ENCODE data around the gene SP7.

The SP7 gene

GRCh38 chr12:53290661-53291060 lies 45.5 kb downstream of the SP7 start:
- Histone ChIP-seq H3K27me3 (replicated peaks; ENCODE audit: insufficient read depth, low read length) (no peaks in the 10 kb centered on the region), H3K27ac (ENCODE audit: low read length) (no peak overlapping the region), H3K79me2 (ENCODE audit: low read length) (peaks cover 4% of the 10 kb centered on the region), H3K9me3 (replicated peaks; ENCODE audit: insufficient read depth, low read length) (no peaks in the 10 kb centered on the region), H4K20me1 (ENCODE audit: insufficient read depth, low read length) (no peaks in the 10 kb centered on the region), H3K4me3 (ENCODE audit: low read length) (no peak overlapping the region), H3K9ac (ENCODE audit: low read length) (no peak overlapping the region), H3K4me1 (ENCODE audit: low read length) (peaks cover 5% of the 10 kb centered on the region; the same call in 1 of the 2 replicates), H2AFZ (ENCODE audit: low read length) (no peak overlapping the region), H3K9me2 (replicated peaks; ENCODE audit: insufficient read depth, low read length) (no peaks in the 10 kb centered on the region), H3K36me3 (replicated peaks; ENCODE audit: insufficient read depth, low read length) (no peaks in the 10 kb centered on the region; the same call in 1 of the 2 replicates), H3F3A (ENCODE audit: insufficient read depth, low read length) (peaks cover 17% of the 10 kb centered on the region), H3K4me2 (ENCODE audit: low read depth, low read length) (no peak overlapping the region)
- DNase-seq: no peak
- TF ChIP-seq EZH2 (optimal IDR thresholded peaks at IDR 0.05; ENCODE audit: low read depth, low read length) (no peak), CTCF (IDR thresholded peaks at IDR 0.05; ENCODE audit: low read length) (no peak), EZH2phosphoT487 (IDR thresholded peaks at IDR 0.05; ENCODE audit: low read length) (no peak)

GRCh38 chr12:53289891-53290290 lies 46.3 kb downstream of the SP7 start:
- Histone ChIP-seq H3K4me2 (ENCODE audit: low read depth, low read length) (no peak overlapping the region), H3K36me3 (replicated peaks; ENCODE audit: insufficient read depth, low read length) (no peaks in the 10 kb centered on the region; the same call in none of the 2 replicates), H3K4me1 (ENCODE audit: low read length) (peaks cover 3% of the 10 kb centered on the region; the same call in 1 of the 2 replicates)

GRCh38 chr12:53288322-53288721 lies 47.8 kb downstream of the SP7 start:
- no peak overlapping the region for H2AFZ ChIP-seq (ENCODE audit: low read length)
- H3K9ac ChIP-seq (ENCODE audit: low read length): no peak overlapping the region
- H3F3A ChIP-seq (ENCODE audit: insufficient read depth, low read length): peaks cover 10% of the 10 kb centered on the region; the same call in 1 of the 2 replicates
- H3K4me3 ChIP-seq (ENCODE audit: low read length): no peak overlapping the region
- no peak for TF ChIP-seq EZH2phosphoT487 (IDR thresholded peaks at IDR 0.05; ENCODE audit: low read length)
- no peak for TF ChIP-seq EZH2 (optimal IDR thresholded peaks at IDR 0.05; ENCODE audit: low read depth, low read length)
- TF ChIP-seq CTCF (IDR thresholded peaks at IDR 0.05; ENCODE audit: low read length): no peak
- no peaks in the 10 kb centered on the region for H3K9me3 ChIP-seq (replicated peaks; ENCODE audit: insufficient read depth, low read length)
- no peak overlapping the region for H3K4me2 ChIP-seq (ENCODE audit: low read depth, low read length)
- H3K9me2 ChIP-seq (replicated peaks; ENCODE audit: insufficient read depth, low read length): no peaks in the 10 kb centered on the region
- peaks cover 5% of the 10 kb centered on the region for H3K36me3 ChIP-seq (replicated peaks; ENCODE audit: insufficient read depth, low read length)
- no peaks in the 10 kb centered on the region for H3K4me1 ChIP-seq (ENCODE audit: low read length)
- no peaks in the 10 kb centered on the region for H3K27me3 ChIP-seq (replicated peaks; ENCODE audit: insufficient read depth, low read length)
- H4K20me1 ChIP-seq (ENCODE audit: insufficient read depth, low read length): no peaks in the 10 kb centered on the region
- no peaks in the 10 kb centered on the region for H3K79me2 ChIP-seq (ENCODE audit: low read length)
- no peak for DNase-seq
- H3K27ac ChIP-seq (ENCODE audit: low read length): no peak overlapping the region

More at GRCh38 chr12:53289891-53290290, 46.3 kb downstream of the SP7 start:
- Histone ChIP-seq H2AFZ (ENCODE audit: low read length) (no peak overlapping the region), H3K9ac (ENCODE audit: low read length) (no peak overlapping the region), H4K20me1 (ENCODE audit: insufficient read depth, low read length) (no peaks in the 10 kb centered on the region), H3K9me2 (replicated peaks; ENCODE audit: insufficient read depth, low read length) (no peaks in the 10 kb centered on the region), H3K27ac (ENCODE audit: low read length) (no peak overlapping the region), H3K9me3 (replicated peaks; ENCODE audit: insufficient read depth, low read length) (no peaks in the 10 kb centered on the region), H3K4me3 (ENCODE audit: low read length) (no peak overlapping the region), H3F3A (ENCODE audit: insufficient read depth, low read length) (peaks cover 17% of the 10 kb centered on the region), H3K27me3 (replicated peaks; ENCODE audit: insufficient read depth, low read length) (no peaks in the 10 kb centered on the region), H3K79me2 (ENCODE audit: low read length) (no peaks in the 10 kb centered on the region)
- no peak for DNase-seq
- TF ChIP-seq EZH2 (optimal IDR thresholded peaks at IDR 0.05; ENCODE audit: low read depth, low read length) (no peak), EZH2phosphoT487 (IDR thresholded peaks at IDR 0.05; ENCODE audit: low read length) (no peak), CTCF (IDR thresholded peaks at IDR 0.05; ENCODE audit: low read length) (no peak)
